ENCODE measurements around the gene TUT4. TPM values are rescaled to one million over a fixed set of nuclear protein-coding genes. Genes with fewer than 3 reads are reported as not detected.

Gene TUT4
- total RNA-seq, 5 donors from 2014 or later (not counting 1 experiment from before 2014, with no cell fraction given), result 109 to 143 (median 129) TPM

- Mint-ChIP-seq H3K27ac (peak overlapping the region; percentile 90 to 92), H3K36me3 (peaks cover 36% of the 10 kb centered on the region), H3K27me3 (no peaks in the 10 kb centered on the region), H3K4me1 (peaks cover 50 to 60% (median 55%) of the 10 kb centered on the region in 3 donors), H3K4me3 (no peak overlapping the region), H3K9me3 (no peaks in the 10 kb centered on the region)
- CTCF ChIA-PET, result no interaction called here
- ATAC-seq (replicated peaks in 1 of 4) (no peak), DNase-seq (no peak)
- H3K4me3 ChIP-seq (ENCODE audit: control insufficient read depth in 1 of 2, extremely low read depth in 1 of 2, low read length in 1 of 2), result no peak overlapping the region
- peaks cover 26 to 45% of the 10 kb centered on the region in 2 experiments for H3K4me1 ChIP-seq (ENCODE audit: control insufficient read depth in 1 of 2, extremely low read depth in 1 of 2, insufficient read depth in 2 of 2, low read length in 2 of 2)
- peaks cover 2 to 43% of the 10 kb centered on the region in 2 donors for H3K36me3 ChIP-seq (ENCODE audit: control insufficient read depth in 2 of 2, extremely low read depth in 1 of 2, insufficient read depth in 1 of 2, low read length in 1 of 2)
- no peak overlapping the region for H3K27ac ChIP-seq (ENCODE audit: low read length)
- H3K9me3 ChIP-seq, result no peaks in the 10 kb centered on the region
- no peaks in the 10 kb centered on the region for H3K27me3 ChIP-seq (replicated peaks in 1 of 2; ENCODE audit: control insufficient read depth in 2 of 2, extremely low read depth in 1 of 2, insufficient read depth in 2 of 2, low read length in 1 of 2)
- no CpG with 5 or more reads among the region's 1 CpG for WGBS (ENCODE audit: insufficient coverage)
- POLR2A ChIA-PET, result interaction anchor here in 1 of 2 donors (0.8 kb wide), 1 partner anchor 15 kb away, joined by 4 read pairs; no protein-coding TSS in a partner anchor
Observed at GRCh38 chr1:52420713-52421112, 132.2 kb downstream of the TUT4 start.

- Histone ChIP-seq H3K4me3 (ENCODE audit: control insufficient read depth in 1 of 2, extremely low read depth in 1 of 2, low read length in 1 of 2) (no peak overlapping the region), H3K27ac (ENCODE audit: low read length) (no peak overlapping the region), H3K36me3 (ENCODE audit: control insufficient read depth in 2 of 2, extremely low read depth in 1 of 2, insufficient read depth in 1 of 2, low read length in 1 of 2) (peaks cover 12 to 77% of the 10 kb centered on the region in 2 donors), H3K4me1 (ENCODE audit: control insufficient read depth in 1 of 2, extremely low read depth in 1 of 2, insufficient read depth in 2 of 2, low read length in 2 of 2) (peaks cover 9 to 15% of the 10 kb centered on the region in 2 experiments), H3K9me3 (no peaks in the 10 kb centered on the region), H3K27me3 (replicated peaks in 1 of 2; ENCODE audit: control insufficient read depth in 2 of 2, extremely low read depth in 1 of 2, insufficient read depth in 2 of 2, low read length in 1 of 2) (no peaks in the 10 kb centered on the region)
- ATAC-seq (replicated peaks in 1 of 4) (no peak), DNase-seq (no peak)
- Mint-ChIP-seq H3K9me3 (no peaks in the 10 kb centered on the region), H3K4me1 (peaks cover 23 to 35% (median 24%) of the 10 kb centered on the region in 3 donors), H3K27me3 (no peaks in the 10 kb centered on the region), H3K27ac (no peak overlapping the region), H3K4me3 (no peak overlapping the region), H3K36me3 (peaks cover 48% of the 10 kb centered on the region)
- WGBS (ENCODE audit: insufficient coverage), result 100% methylated on average over 1 of the region's 2 CpGs
- ChIA-PET POLR2A (interaction anchor here in 1 of 2 donors (0.6 to 0.7 kb wide), 2 partner anchors 11 to 13 kb away, joined by 3 to 12 read pairs; partner anchors contain the start of genes ORC1 and PRPF38A), CTCF (no interaction called here)
Observed at GRCh38 chr1:52416811-52417210, 136.1 kb downstream of the TUT4 start.

GRCh38 chr1:52414942-52415341 lies 137.9 kb downstream of the TUT4 start:
- Mint-ChIP-seq H3K36me3 (peaks cover 62% of the 10 kb centered on the region), H3K27ac (peak overlapping the region in 1 of 2 donors; percentile 24), H3K4me3 (no peak overlapping the region), H3K4me1 (peaks cover 20 to 29% (median 20%) of the 10 kb centered on the region in 3 donors), H3K27me3 (no peaks in the 10 kb centered on the region), H3K9me3 (no peaks in the 10 kb centered on the region)
- ATAC-seq (replicated peaks in 1 of 4) (no peak), DNase-seq (no peak)
- POLR2A ChIA-PET, result interaction anchor here in 1 of 2 donors (1.2 kb wide), 1 partner anchor 10 kb away, joined by 3 read pairs; no protein-coding TSS in a partner anchor
- Histone ChIP-seq H3K27me3 (replicated peaks in 1 of 2; ENCODE audit: control insufficient read depth in 2 of 2, extremely low read depth in 1 of 2, insufficient read depth in 2 of 2, low read length in 1 of 2) (no peaks in the 10 kb centered on the region), H3K9me3 (no peaks in the 10 kb centered on the region), H3K36me3 (ENCODE audit: control insufficient read depth in 2 of 2, extremely low read depth in 1 of 2, insufficient read depth in 1 of 2, low read length in 1 of 2) (peaks cover 12 to 81% of the 10 kb centered on the region in 2 donors), H3K27ac (ENCODE audit: low read length) (no peak overlapping the region), H3K4me1 (ENCODE audit: control insufficient read depth in 1 of 2, extremely low read depth in 1 of 2, insufficient read depth in 2 of 2, low read length in 2 of 2) (peaks cover 9 to 15% of the 10 kb centered on the region in 2 experiments), H3K4me3 (ENCODE audit: control insufficient read depth in 1 of 2, extremely low read depth in 1 of 2, low read length in 1 of 2) (no peak overlapping the region)
- CTCF ChIA-PET, result interaction anchor here in 1 of 2 donors (1.2 kb wide), 1 partner anchor 9 kb away, joined by 3 read pairs; no protein-coding TSS in a partner anchor

DNA sequence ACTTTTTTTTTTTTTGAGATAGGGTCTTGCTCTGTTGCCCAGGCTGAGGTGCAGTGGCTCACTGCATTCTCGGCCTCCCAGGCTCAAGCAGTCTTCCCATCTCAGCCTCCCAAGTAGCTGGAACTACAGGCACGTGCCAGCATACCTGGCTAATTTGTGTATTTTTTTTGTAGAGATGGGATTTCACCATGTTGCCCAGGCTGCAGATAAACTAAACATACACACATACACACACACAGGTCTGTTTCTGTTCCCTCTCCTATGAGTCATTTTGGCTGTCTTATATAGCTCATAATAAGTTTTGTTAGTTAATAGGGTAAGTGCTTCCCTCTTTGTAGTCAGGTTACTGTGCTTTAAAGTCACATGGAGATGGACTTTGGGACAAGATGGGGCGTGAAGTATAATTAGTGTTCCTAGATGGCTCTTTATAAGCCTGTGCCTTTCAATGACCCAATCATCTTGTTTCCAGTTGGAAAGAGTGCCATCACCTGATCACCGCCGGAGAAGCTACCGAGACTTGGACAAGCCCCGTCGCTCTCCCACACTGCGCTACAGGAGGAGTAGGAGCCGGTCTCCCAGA lies 139.4 kb downstream of the TUT4 start:
- Mint-ChIP-seq H3K9me3 (no peaks in the 10 kb centered on the region), H3K36me3 (peaks cover 64% of the 10 kb centered on the region), H3K27me3 (no peaks in the 10 kb centered on the region), H3K27ac (peak overlapping the region in 1 of 2 donors; percentile 16), H3K4me3 (no peak overlapping the region), H3K4me1 (peaks cover 11 to 18% (median 17%) of the 10 kb centered on the region in 3 donors)
- POLR2A ChIA-PET, result interaction anchor here in 1 of 2 donors (0.5 kb wide), 1 partner anchor 112 kb away, joined by 4 read pairs; no protein-coding TSS in a partner anchor
- Histone ChIP-seq H3K4me3 (ENCODE audit: control insufficient read depth in 1 of 2, extremely low read depth in 1 of 2, low read length in 1 of 2) (no peak overlapping the region), H3K27ac (ENCODE audit: low read length) (no peak overlapping the region), H3K4me1 (ENCODE audit: control insufficient read depth in 1 of 2, extremely low read depth in 1 of 2, insufficient read depth in 2 of 2, low read length in 2 of 2) (peaks cover 0 to 7% of the 10 kb centered on the region in 2 experiments), H3K27me3 (replicated peaks in 1 of 2; ENCODE audit: control insufficient read depth in 2 of 2, extremely low read depth in 1 of 2, insufficient read depth in 2 of 2, low read length in 1 of 2) (no peaks in the 10 kb centered on the region), H3K36me3 (ENCODE audit: control insufficient read depth in 2 of 2, extremely low read depth in 1 of 2, insufficient read depth in 1 of 2, low read length in 1 of 2) (peaks cover 12 to 92% of the 10 kb centered on the region in 2 donors), H3K9me3 (no peaks in the 10 kb centered on the region)
- WGBS (ENCODE audit: insufficient coverage), result 100% methylated on average over 9 of the region's 10 CpGs
- ATAC-seq (replicated peaks in 1 of 4) (no peak), DNase-seq (no peak)
- CTCF ChIA-PET, result no interaction called here

DNA sequence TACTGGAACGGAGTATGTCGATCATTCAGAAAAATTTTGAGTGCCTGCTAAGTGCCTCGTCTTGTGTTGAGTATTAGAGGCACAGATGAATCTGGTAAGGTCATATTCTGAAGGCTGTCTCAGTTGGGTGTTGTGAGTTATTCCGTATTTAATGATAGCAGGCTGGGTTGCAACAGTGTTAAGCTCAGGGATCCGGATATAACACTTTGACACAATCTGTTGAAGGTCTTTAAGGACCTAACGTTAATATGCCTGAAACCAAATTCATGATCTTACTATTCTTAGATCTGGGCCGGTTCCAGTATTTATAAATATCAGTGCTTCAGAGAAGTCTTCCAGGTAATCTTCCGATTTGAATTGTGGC lies 147.9 kb downstream of the TUT4 start:
- peaks cover 0 to 32% of the 10 kb centered on the region in 2 donors for H3K36me3 ChIP-seq (ENCODE audit: control insufficient read depth in 2 of 2, extremely low read depth in 1 of 2, insufficient read depth in 1 of 2, low read length in 1 of 2)
- H3K4me1 Mint-ChIP-seq, result peaks cover 38 to 49% (median 47%) of the 10 kb centered on the region in 3 donors
- peak overlapping the region; percentile 74 to 96 for H3K4me3 ChIP-seq (ENCODE audit: control insufficient read depth in 1 of 2, extremely low read depth in 1 of 2, low read length in 1 of 2)
- no peaks in the 10 kb centered on the region for H3K9me3 ChIP-seq
- 0% methylated on average over 5 of the region's 8 CpGs for whole genome bisulfite sequencing (ENCODE audit: insufficient coverage)
- peaks cover 24% of the 10 kb centered on the region for H3K36me3 Mint-ChIP-seq
- H3K9me3 Mint-ChIP-seq, result no peaks in the 10 kb centered on the region
- peak overlapping the region; percentile 92 for H3K27ac ChIP-seq (ENCODE audit: low read length)
- ChIA-PET CTCF (interaction anchor here (0.6 to 2.9 kb wide), 10 partner anchors 14 to 321 kb away, joined by 3 to 38 read pairs (median 4); partner anchors contain the start of genes CC2D1B (in 1 of the 2) and ZYG11B (in 1 of the 2)), POLR2A (interaction anchor here (0.7 to 2.7 kb wide), 8 partner anchors 19 to 526 kb away, joined by 3 to 31 read pairs (median 3); no protein-coding TSS in a partner anchor)
- peak overlapping the region; percentile 97 to 100 (median 100) for H3K4me3 Mint-ChIP-seq
- H3K27ac Mint-ChIP-seq, result peak overlapping the region; percentile 97 to 98
- no peaks in the 10 kb centered on the region for H3K27me3 Mint-ChIP-seq
- H3K27me3 ChIP-seq (replicated peaks in 1 of 2; ENCODE audit: control insufficient read depth in 2 of 2, extremely low read depth in 1 of 2, insufficient read depth in 2 of 2, low read length in 1 of 2), result no peaks in the 10 kb centered on the region
- no peak for DNase-seq
- H3K4me1 ChIP-seq (ENCODE audit: control insufficient read depth in 1 of 2, extremely low read depth in 1 of 2, insufficient read depth in 2 of 2, low read length in 2 of 2), result peaks cover 16 to 21% of the 10 kb centered on the region in 2 experiments
- ATAC-seq (replicated peaks in 1 of 4), result no peak

DNA sequence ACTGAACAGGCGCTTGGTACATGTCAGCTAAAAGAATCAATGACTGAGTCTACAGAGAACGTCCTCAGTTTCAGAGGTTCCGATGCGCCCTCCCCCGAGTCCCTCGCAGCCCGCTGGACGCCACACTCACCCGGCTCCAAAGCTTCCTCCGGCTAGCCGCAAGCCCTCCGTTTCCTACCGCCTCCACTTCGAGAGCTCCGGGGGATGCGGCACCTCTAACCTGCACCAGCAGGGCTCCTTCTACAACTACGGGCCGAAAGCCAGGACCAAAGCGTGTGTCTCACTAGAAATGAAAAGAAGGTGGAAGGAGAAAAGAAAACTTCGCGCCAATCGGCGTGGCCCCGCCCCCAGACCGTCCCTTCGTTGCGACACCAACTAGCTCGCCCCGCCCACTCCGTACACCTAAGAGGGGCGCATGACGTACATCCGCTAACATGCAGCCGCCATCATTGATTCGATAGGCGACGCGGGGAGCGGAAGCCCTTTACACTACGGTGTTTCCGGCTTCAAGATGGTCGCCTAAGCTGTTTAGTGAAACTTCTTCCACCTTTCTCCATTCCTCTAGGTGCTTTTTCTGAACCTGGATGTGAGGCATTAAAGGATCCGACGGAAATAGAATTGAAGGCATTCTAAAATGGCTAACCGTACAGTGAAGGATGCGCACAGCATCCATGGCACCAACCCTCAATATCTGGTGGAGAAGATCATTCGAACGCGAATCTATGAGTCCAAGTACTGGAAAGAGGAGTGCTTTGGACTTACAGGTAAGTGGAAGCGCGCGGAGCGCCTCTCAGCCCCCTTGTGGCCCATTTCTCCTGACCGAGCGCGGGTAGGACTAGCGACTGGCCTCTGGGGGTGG lies 148.5 kb downstream of the TUT4 start, which contains the start of the genes ORC1 and PRPF38A:
TSS of gene ORC1 (minus strand) at position 308 of the 859 bp plus-strand sequence. CDS start 2,200 bp downstream, outside the sequence.
TSS of gene PRPF38A (plus strand) at position 487 of the 859 bp plus-strand sequence. CDS start at position 635, 148 bp downstream.
- H3K9me3 ChIP-seq, result no peaks in the 10 kb centered on the region
- 0% methylated on average over 41 of the region's 57 CpGs for WGBS (ENCODE audit: insufficient coverage)
- peak; percentile 93 to 98 (median 96) for ATAC-seq (replicated peaks in 1 of 4)
- peak within 1 kb of the TSS; percentile 92 for H3K27ac ChIP-seq (ENCODE audit: low read length)
- peak within 1 kb of the TSS; percentile 74 to 96 for H3K4me3 ChIP-seq (ENCODE audit: control insufficient read depth in 1 of 2, extremely low read depth in 1 of 2, low read length in 1 of 2)
- H3K27me3 Mint-ChIP-seq, result no peaks in the 10 kb centered on the region
- CTCF ChIA-PET, result interaction anchor here (0.6 to 2.9 kb wide), 16 partner anchors 14 to 1541 kb away, joined by 3 to 38 read pairs (median 4); partner anchors contain the start of genes CC2D1B (in 1 of the 2), IFT25 (in 1 of the 2), TXNDC12 (in 1 of the 2) and ZYG11B (in 1 of the 2)
- peaks cover 38 to 49% (median 47%) of the 10 kb centered on the region in 3 donors for H3K4me1 Mint-ChIP-seq
- peaks cover 16 to 21% of the 10 kb centered on the region in 2 experiments for H3K4me1 ChIP-seq (ENCODE audit: control insufficient read depth in 1 of 2, extremely low read depth in 1 of 2, insufficient read depth in 2 of 2, low read length in 2 of 2)
- no peaks in the 10 kb centered on the region for H3K27me3 ChIP-seq (replicated peaks in 1 of 2; ENCODE audit: control insufficient read depth in 2 of 2, extremely low read depth in 1 of 2, insufficient read depth in 2 of 2, low read length in 1 of 2)
- peaks cover 24% of the 10 kb centered on the region for H3K36me3 Mint-ChIP-seq
- peaks cover 0 to 27% of the 10 kb centered on the region in 2 donors for H3K36me3 ChIP-seq (ENCODE audit: control insufficient read depth in 2 of 2, extremely low read depth in 1 of 2, insufficient read depth in 1 of 2, low read length in 1 of 2)
- peak; percentile 90 to 99 (median 97) for DNase-seq
- H3K27ac Mint-ChIP-seq, result peak within 1 kb of the TSS; percentile 97 to 98
- peak within 1 kb of the TSS; percentile 97 to 100 (median 100) for H3K4me3 Mint-ChIP-seq
- POLR2A ChIA-PET, result interaction anchor here (0.6 to 2.7 kb wide), 12 partner anchors 13 to 525 kb away, joined by 3 to 31 read pairs (median 3); partner anchors contain the start of genes TUT4 (in 1 of the 2) and ZYG11B (in 1 of the 2)
- no peaks in the 10 kb centered on the region for H3K9me3 Mint-ChIP-seq
